Gastrocnemius medialis (tissue), 4 donors: ENCODE data around the gene BBS9.

Source experiments
- POLR2A ChIP-seq, 2 donors: fragments of 450-650 bp; IDR thresholded peaks; one replicate each; pipeline ENCODE4 v1.6.1; 2017; ENCODE audit warnings: antibody characterized with exemption in 2 of 2, mild to moderate bottlenecking in 2 of 2, moderate library complexity in 2 of 2
- TF ChIP-seq, protein P1 (sequence below), 5 experiments: fragments of 450-650 bp in 3 of 5; fragments of 200-600 bp in 2 of 5; sonication (generic) in 2 of 5; IDR thresholded peaks in 4 of 5; conservative IDR thresholded peaks in 1 of 5; 1 replicate in 4 of 5; 2 replicates in 1 of 5; pipeline ENCODE4 v1.5.1; 2016 to 2019; ENCODE audit warnings: antibody characterized with exemption in 5 of 5, mild to moderate bottlenecking in 3 of 5, moderate library complexity in 3 of 5

DNA sequence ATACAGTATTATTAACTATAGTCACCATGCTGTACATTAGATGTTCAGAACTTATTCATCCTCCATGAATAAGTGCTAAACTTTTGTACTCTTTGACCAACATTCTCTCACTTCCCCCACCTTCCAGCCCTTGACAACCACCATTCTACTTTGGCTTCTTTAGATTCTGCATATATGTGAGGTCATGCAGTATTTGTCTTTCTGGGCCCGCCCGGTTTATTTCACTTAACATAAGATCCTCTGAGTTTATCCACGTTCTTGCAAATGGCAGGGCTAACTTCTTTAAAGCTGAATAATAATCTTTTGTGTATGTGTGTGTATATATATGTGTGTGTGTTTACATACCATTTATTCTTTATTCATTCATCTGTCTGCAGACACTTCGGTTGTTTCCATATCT is 336.8 kb downstream of the BBS9 start:
- TF ChIP-seq, protein P1, sequence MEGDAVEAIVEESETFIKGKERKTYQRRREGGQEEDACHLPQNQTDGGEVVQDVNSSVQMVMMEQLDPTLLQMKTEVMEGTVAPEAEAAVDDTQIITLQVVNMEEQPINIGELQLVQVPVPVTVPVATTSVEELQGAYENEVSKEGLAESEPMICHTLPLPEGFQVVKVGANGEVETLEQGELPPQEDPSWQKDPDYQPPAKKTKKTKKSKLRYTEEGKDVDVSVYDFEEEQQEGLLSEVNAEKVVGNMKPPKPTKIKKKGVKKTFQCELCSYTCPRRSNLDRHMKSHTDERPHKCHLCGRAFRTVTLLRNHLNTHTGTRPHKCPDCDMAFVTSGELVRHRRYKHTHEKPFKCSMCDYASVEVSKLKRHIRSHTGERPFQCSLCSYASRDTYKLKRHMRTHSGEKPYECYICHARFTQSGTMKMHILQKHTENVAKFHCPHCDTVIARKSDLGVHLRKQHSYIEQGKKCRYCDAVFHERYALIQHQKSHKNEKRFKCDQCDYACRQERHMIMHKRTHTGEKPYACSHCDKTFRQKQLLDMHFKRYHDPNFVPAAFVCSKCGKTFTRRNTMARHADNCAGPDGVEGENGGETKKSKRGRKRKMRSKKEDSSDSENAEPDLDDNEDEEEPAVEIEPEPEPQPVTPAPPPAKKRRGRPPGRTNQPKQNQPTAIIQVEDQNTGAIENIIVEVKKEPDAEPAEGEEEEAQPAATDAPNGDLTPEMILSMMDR (IDR thresholded peaks at IDR 0.05 in 4 of 5, conservative IDR thresholded peaks at IDR 0.05 in 1 of 5): no peak
- no peak for TF ChIP-seq POLR2A (IDR thresholded peaks at IDR 0.05)
